OCI-LY7 (cell line): Measurements from ENCODE around the gene EPHB1. TPM values are rescaled to one million over a fixed set of nuclear protein-coding genes. Genes with fewer than 3 reads are reported as not detected.
"Not testable (repeated sequence)": the region's sequence is repeated elsewhere in the genome, so short reads cannot be mapped to it uniquely, and the experiment has no call there.

Source experiments
- BruUV-seq: library from RNA; stranded (reverse); fragments of 400-500 nt; replicated peaks from 2 replicates; lab custom pipeline; 2021; lab: Mats Ljungman, UMichigan
- CTCF ChIA-PET: fragments of 300-600 bp; sonication (Branson Sonifier 250); formaldehyde crosslinking; loops from one replicate; lab custom pipeline; 2022; ENCODE audit warnings: antibody characterized with exemption; ENCODE audit not compliant: unreplicated experiment; lab: Charles Lee
- POLR2A ChIA-PET: fragments of 300-600 bp; sonication (Branson Sonifier 250); formaldehyde crosslinking; loops from one replicate; lab custom pipeline; 2022; ENCODE audit warnings: antibody characterized with exemption; lab: Charles Lee
- DNase-seq: peaks from one replicate; pipeline ENCODE4 v3.0.0-alpha.2; 2015; ENCODE audit warnings: low spot score
- H2AFZ ChIP-seq: fragments of 200-600 bp; sonication (generic), shearing (Covaris generic); 2 replicates; pipeline ENCODE4 v1.6.1; 2014; ENCODE audit warnings: mild to moderate bottlenecking, antibody characterized with exemption, low read length, moderate library complexity
- H3K27ac ChIP-seq: fragments of 200-600 bp; sonication (generic); 2 replicates; pipeline ENCODE4 v1.5.1; 2014; ENCODE audit warnings: mixed run types, low read depth, mild to moderate bottlenecking, moderate library complexity, low read length, inconsistent platforms; ENCODE audit not compliant: poor library complexity, severe bottlenecking
- H3K36me3 ChIP-seq: fragments of 200-600 bp; sonication (generic); 2 replicates; pipeline ENCODE4 v1.6.1; 2014; ENCODE audit warnings: mild to moderate bottlenecking, antibody characterized with exemption, low read length, moderate library complexity, mixed read lengths; ENCODE audit not compliant: insufficient read depth
- H3K4me1 ChIP-seq: fragments of 200-600 bp; sonication (generic); 2 replicates; pipeline ENCODE4 v1.5.1; 2014; ENCODE audit warnings: mild to moderate bottlenecking, low read length; ENCODE audit not compliant: insufficient read depth, poor library complexity, severe bottlenecking
- H3K4me2 ChIP-seq: fragments of 200-600 bp; sonication (generic); 2 replicates; pipeline ENCODE4 v1.6.1; 2014; ENCODE audit warnings: mild to moderate bottlenecking, low read length
- H3K4me3 ChIP-seq: fragments of 200-600 bp; sonication (generic); 2 replicates; pipeline ENCODE4 v1.5.1; 2014; ENCODE audit warnings: mild to moderate bottlenecking, low read depth, low read length; ENCODE audit not compliant: poor library complexity, severe bottlenecking
- H3K79me2 ChIP-seq: fragments of 200-600 bp; sonication (generic); 2 replicates; pipeline ENCODE4 v1.6.1; 2016; ENCODE audit warnings: low read depth, mild to moderate bottlenecking, low read length, moderate library complexity, mixed read lengths; ENCODE audit not compliant: insufficient read depth
- H3K9me2 ChIP-seq: fragments of 200-600 bp; sonication (generic); 2 replicates; pipeline ENCODE4 v1.6.1; 2016; ENCODE audit warnings: mild to moderate bottlenecking, low read length, mixed read lengths; ENCODE audit not compliant: insufficient read depth
- H3K9me3 ChIP-seq: fragments of 200-600 bp; sonication (generic); 2 replicates; pipeline ENCODE4 v1.6.1; 2014; ENCODE audit warnings: mild to moderate bottlenecking, mixed run types, low read length, mixed read lengths
- H4K20me1 ChIP-seq: fragments of 200-600 bp; sonication (generic); 2 replicates; pipeline ENCODE4 v1.6.1; 2014; ENCODE audit warnings: mild to moderate bottlenecking, antibody characterized with exemption, low read length, moderate library complexity, mixed read lengths; ENCODE audit not compliant: insufficient read depth
- CTCF ChIP-seq: fragments of 200-600 bp; sonication (generic); conservative IDR thresholded peaks from 2 replicates; pipeline ENCODE4 v1.5.1; 2014; ENCODE audit warnings: mild to moderate bottlenecking, antibody characterized with exemption, low read length, moderate library complexity, mixed read lengths
- EZH2phosphoT487 ChIP-seq: fragments of 200-600 bp; sonication (generic); IDR thresholded peaks from 2 replicates; pipeline ENCODE4 v1.6.1; 2018; ENCODE audit warnings: low read depth, borderline replicate concordance, mild to moderate bottlenecking, mixed run types, antibody characterized with exemption, low read length, moderate library complexity, mixed read lengths
- intact Hi-C: fragments of 100-400 bp; cut with micrococcal nuclease; formaldehyde crosslinking; loops from one replicate; pipeline ENCODE4 v1.10.0; 2022; ENCODE audit not compliant: unreplicated experiment
- total RNA-seq, 2 experiments: library from RNA; depleted of rRNA in 1 of 2; stranded (reverse); fragments of >200 nt in 1 of 2; shearing (Covaris generic) in 1 of 2; gene quantifications; 2 replicates each; pipeline ENCODE4 v1.2.3, GENCODE V29; 2014 to 2022

The EPHB1 gene
- total RNA-seq, 2 experiments from 2014 or later = 0.54 to 1.3 TPM

GRCh38 chr3:135231737-135232136 lies 436.7 kb downstream of the EPHB1 start:
- no peak overlapping the region for H3K4me2 ChIP-seq
- no peaks in the 10 kb centered on the region for H4K20me1 ChIP-seq
- no peaks in the 10 kb centered on the region for H3K36me3 ChIP-seq
- ChIA-PET CTCF (no interaction called here), POLR2A (no interaction called here)
- no TSS peak for BruUV-seq
- no peaks in the 10 kb centered on the region for H3K4me1 ChIP-seq
- H3K79me2 ChIP-seq = no peaks in the 10 kb centered on the region
- no peaks in the 10 kb centered on the region for H3K9me2 ChIP-seq
- no peak for TF ChIP-seq CTCF
- TF ChIP-seq EZH2phosphoT487 = no peak
- no peak overlapping the region for H2AFZ ChIP-seq
- no peak for DNase-seq
- no peak overlapping the region for H3K4me3 ChIP-seq
- no peaks in the 10 kb centered on the region for H3K9me3 ChIP-seq
- H3K27ac ChIP-seq = no peak overlapping the region
- intact Hi-C loops = no loop called here

- POLR2A ChIA-PET = no interaction called here
- Histone ChIP-seq H3K4me3 (no peak overlapping the region), H3K4me2 (no peak overlapping the region), H3K9me3 (no peaks in the 10 kb centered on the region), H3K4me1 (no peaks in the 10 kb centered on the region), H4K20me1 (no peaks in the 10 kb centered on the region), H3K79me2 (no peaks in the 10 kb centered on the region), H3K36me3 (no peaks in the 10 kb centered on the region), H2AFZ (no peak overlapping the region), H3K9me2 (no peaks in the 10 kb centered on the region), H3K27ac (no peak overlapping the region)
- TF ChIP-seq EZH2phosphoT487 = no peak
- TF ChIP-seq CTCF = no peak
- BruUV-seq = no TSS peak
- DNase-seq = no peak
- CTCF ChIA-PET = no interaction called here
- intact Hi-C loops = no loop called here
These were observed 437.2 kb downstream of the EPHB1 start for GRCh38 chr3:135232226-135232625.

GRCh38 chr3:135233476-135233875 lies 438.4 kb downstream of the EPHB1 start:
- H3K79me2 ChIP-seq, H3K4me3 ChIP-seq, H3K4me1 ChIP-seq, H3K9me3 ChIP-seq, intact Hi-C loops, H3K4me2 ChIP-seq, H2AFZ ChIP-seq, DNase-seq, BruUV-seq, H3K9me2 ChIP-seq, POLR2A ChIA-PET, H3K27ac ChIP-seq, H4K20me1 ChIP-seq, CTCF ChIA-PET, H3K36me3 ChIP-seq: not testable (repeated sequence)
